Stimulated activated naive B cell treated with anti-CD40 and anti-IgM and Interleukin-4, amounts not matched to agents 10 μg/mL and 1 μg/mL and 100 μg/mL, for 72 hours (primary cell): ENCODE results near the gene CCDC61.

Experiments
- ATAC-seq, 2 donors: fragments of 150-1000 bp; cut with Tn5 transposase; replicated peaks; 2 replicates each; pipeline ENCODE4 v1.10.0; 2021; ENCODE audit warnings: moderate library complexity in 1 of 2
- DNase-seq: peaks from one replicate; pipeline ENCODE4 v3.0.0; 2021
- H3K27ac Mint-ChIP-seq: one replicate; pipeline ENCODE4 v1.8.0; 2022; ENCODE audit warnings: mild to moderate bottlenecking, mixed read lengths
- H3K27me3 Mint-ChIP-seq, 2 donors: one replicate each; pipeline ENCODE4 v1.8.0; 2022; ENCODE audit warnings: mixed read lengths in 2 of 2
- H3K36me3 Mint-ChIP-seq, 2 donors: one replicate each; pipeline ENCODE4 v1.8.0; 2022; ENCODE audit warnings: mixed read lengths in 2 of 2, mild to moderate bottlenecking in 1 of 2
- H3K4me1 Mint-ChIP-seq, 2 donors: one replicate each; pipeline ENCODE4 v1.8.0; 2022; ENCODE audit warnings: mixed read lengths in 2 of 2, mild to moderate bottlenecking in 1 of 2
- H3K4me3 Mint-ChIP-seq, 2 donors: one replicate each; pipeline ENCODE4 v1.8.0; 2022; ENCODE audit warnings: mild to moderate bottlenecking in 2 of 2, mixed read lengths in 2 of 2, moderate library complexity in 1 of 2
- H3K9me3 Mint-ChIP-seq, 2 donors: one replicate each; pipeline ENCODE4 v1.8.0; 2022; ENCODE audit warnings: mixed read lengths in 2 of 2, mild to moderate bottlenecking in 1 of 2

The CCDC61 gene

GRCh38 chr19:46060012-46060411 is 64.7 kb downstream of the CCDC61 start:
- H3K4me3 Mint-ChIP-seq = no peak overlapping the region
- no peak for ATAC-seq
- H3K27ac Mint-ChIP-seq = no peak overlapping the region
- DNase-seq = no peak
- H3K36me3 Mint-ChIP-seq = no peaks in the 10 kb centered on the region
- peaks cover 43 to 58% of the 10 kb centered on the region in 2 donors for H3K27me3 Mint-ChIP-seq
- peaks cover 3 to 16% of the 10 kb centered on the region in 2 donors for H3K9me3 Mint-ChIP-seq
- H3K4me1 Mint-ChIP-seq = no peaks in the 10 kb centered on the region

GRCh38 chr19:46063201-46063600 is 67.9 kb downstream of the CCDC61 start:
- DNase-seq (no peak), ATAC-seq (no peak)
- Mint-ChIP-seq H3K27ac (no peak overlapping the region), H3K27me3 (peaks cover 39 to 72% of the 10 kb centered on the region in 2 donors), H3K36me3 (peaks cover 0 to 1% of the 10 kb centered on the region in 2 donors), H3K4me3 (no peak overlapping the region), H3K4me1 (no peaks in the 10 kb centered on the region), H3K9me3 (peaks cover 3 to 14% of the 10 kb centered on the region in 2 donors)

GRCh38 chr19:46065486-46066071 is 70.3 kb downstream of the CCDC61 start:
- H3K27ac Mint-ChIP-seq = no peak overlapping the region
- H3K36me3 Mint-ChIP-seq = peaks cover 0 to 1% of the 10 kb centered on the region in 2 donors
- DNase-seq (no peak), ATAC-seq (no peak)
- H3K4me1 Mint-ChIP-seq = no peaks in the 10 kb centered on the region
- H3K9me3 Mint-ChIP-seq = peaks cover 3 to 7% of the 10 kb centered on the region in 2 donors
- peaks cover 37 to 77% of the 10 kb centered on the region in 2 donors for H3K27me3 Mint-ChIP-seq
- no peak overlapping the region for H3K4me3 Mint-ChIP-seq

GRCh38 chr19:46066471-46066870 is 71.2 kb downstream of the CCDC61 start:
- no peaks in the 10 kb centered on the region for H3K4me1 Mint-ChIP-seq

GRCh38 chr19:46067691-46068090 is 72.4 kb downstream of the CCDC61 start:
- Mint-ChIP-seq H3K27me3 (peaks cover 49 to 81% of the 10 kb centered on the region in 2 donors), H3K36me3 (peaks cover 0 to 1% of the 10 kb centered on the region in 2 donors), H3K4me1 (no peaks in the 10 kb centered on the region), H3K9me3 (peaks cover 0 to 3% of the 10 kb centered on the region in 2 donors), H3K4me3 (no peak overlapping the region), H3K27ac (no peak overlapping the region)
- DNase-seq = no peak
- ATAC-seq = no peak

More at GRCh38 chr19:46066471-46066870, 71.2 kb downstream of the CCDC61 start:
- no peak for ATAC-seq
- Mint-ChIP-seq H3K36me3 (peaks cover 0 to 1% of the 10 kb centered on the region in 2 donors), H3K27me3 (peaks cover 44 to 80% of the 10 kb centered on the region in 2 donors), H3K9me3 (peaks cover 3 to 4% of the 10 kb centered on the region in 2 donors), H3K27ac (no peak overlapping the region), H3K4me3 (no peak overlapping the region)
- DNase-seq = no peak
